Smooth muscle cell (in vitro differentiated cells): ENCODE data around the gene TBX5. TPM values are rescaled to one million over a fixed set of nuclear protein-coding genes. Genes with fewer than 3 reads are reported as not detected.
A peak's percentile ranks its signal among the peaks of the same experiment; 100 is the strongest.

ENCODE experiments used
- DNase-seq: peaks from one replicate; lab custom pipeline; 2025; ENCODE audit not compliant: unreplicated experiment; lab: John Stamatoyannopoulos, UW
- H2AFZ ChIP-seq: fragments of 200-600 bp; sonication (generic); 2 replicates; pipeline ENCODE4 v1.6.0; 2016; ENCODE audit warnings: antibody characterized with exemption, low read depth, mild to moderate bottlenecking
- H3F3A ChIP-seq: fragments of 200-600 bp; sonication (generic); 2 replicates; pipeline ENCODE4 v1.6.0; 2017; ENCODE audit warnings: antibody characterized with exemption, low read depth
- H3K27ac ChIP-seq: fragments of 200-600 bp; sonication (generic); 2 replicates; pipeline ENCODE4 v1.5.1; 2016; ENCODE audit warnings: low read depth, mild to moderate bottlenecking
- H3K27me3 ChIP-seq: fragments of 200-600 bp; sonication (generic); 2 replicates; pipeline ENCODE4 v1.6.1; 2016; ENCODE audit warnings: low read depth, mild to moderate bottlenecking
- H3K36me3 ChIP-seq: fragments of 200-600 bp; sonication (generic); 2 replicates; pipeline ENCODE4 v1.5.1; 2016; ENCODE audit warnings: low read depth
- H3K4me1 ChIP-seq: fragments of 200-600 bp; sonication (generic); 2 replicates; pipeline ENCODE4 v1.5.1; 2016; ENCODE audit warnings: low read depth
- H3K4me2 ChIP-seq: fragments of 200-600 bp; sonication (generic); 2 replicates; pipeline ENCODE4 v1.6.0; 2016; ENCODE audit warnings: mild to moderate bottlenecking
- H3K4me3 ChIP-seq: fragments of 200-600 bp; sonication (generic); 2 replicates; pipeline ENCODE4 v1.5.1; 2016; ENCODE audit warnings: mild to moderate bottlenecking
- H3K79me2 ChIP-seq: fragments of 200-600 bp; sonication (generic); 2 replicates; pipeline ENCODE4 v1.6.0; 2016; ENCODE audit warnings: low read depth, mild to moderate bottlenecking
- H3K9ac ChIP-seq: fragments of 200-600 bp; sonication (generic); 2 replicates; pipeline ENCODE4 v1.6.0; 2016; ENCODE audit warnings: low read depth
- H3K9me3 ChIP-seq: fragments of 200-600 bp; sonication (generic); replicated peaks from 2 replicates; pipeline ENCODE4 v1.5.1; 2016; ENCODE audit warnings: low read depth
- H4K20me1 ChIP-seq: fragments of 200-600 bp; sonication (generic); 2 replicates; pipeline ENCODE4 v1.6.0; 2016; ENCODE audit warnings: low read depth
- CTCF ChIP-seq: fragments of 200-600 bp; sonication (generic); IDR thresholded peaks from 2 replicates; pipeline ENCODE4 v1.5.1; 2017; ENCODE audit warnings: borderline replicate concordance, mild to moderate bottlenecking, antibody characterized with exemption; ENCODE audit not compliant: insufficient read depth, poor library complexity, severe bottlenecking
- whole genome bisulfite sequencing: methylation state at CpG from one replicate; pipeline ENCODE4 v1.1.7; 2016; ENCODE audit warnings: low lambda C conversion rate; 5-methylcytosine and 5-hydroxymethylcytosine counted together
- polyA plus RNA-seq: library from polyadenylated mRNA; unstranded; fragments of >200 nt; fragmentation: Nextera tagmentation; extraction: Ambion mirVana; gene quantifications from 2 replicates; pipeline ENCODE4 v1.2.1, GENCODE V29; 2016
- total RNA-seq: library from RNA; depleted of rRNA; stranded (reverse); fragments of >200 nt; gene quantifications from 2 replicates; pipeline ENCODE4 v1.2.3, GENCODE V29; 2014

The TBX5 gene
- total and polyA plus RNA-seq, 2 experiments from 2014 or later = not detected

DNA sequence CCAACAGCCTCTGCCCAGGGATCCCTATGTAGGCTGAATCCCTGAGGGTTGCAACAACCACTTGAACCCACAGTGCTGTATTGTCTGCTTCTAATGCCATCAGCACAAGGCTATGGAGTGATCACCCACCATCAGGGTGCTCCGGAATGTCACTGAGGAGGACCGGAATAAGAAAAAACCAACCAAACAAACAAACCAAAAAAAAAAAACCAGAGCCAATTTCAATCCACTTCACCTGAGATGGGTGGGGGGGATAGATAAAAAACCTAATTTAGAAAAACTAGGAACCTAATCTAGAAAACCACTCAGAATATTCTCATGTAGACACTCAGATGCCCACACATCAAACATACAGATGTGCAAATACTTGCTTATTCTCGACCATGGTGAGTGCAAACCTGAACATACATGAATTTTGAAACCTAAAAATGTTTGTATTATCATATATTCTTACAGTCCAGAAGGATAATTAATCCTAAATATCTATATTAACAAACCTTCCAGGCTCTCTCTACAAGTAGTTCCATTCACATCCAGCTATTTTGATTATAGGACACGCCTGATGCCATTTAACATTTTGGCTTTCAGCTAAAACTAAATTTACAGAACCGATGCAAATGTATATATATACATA lies 3.7 kb downstream of the TBX5 start:
- H3K79me2 ChIP-seq = no peaks in the 10 kb centered on the region
- H3K9me3 ChIP-seq = no peaks in the 10 kb centered on the region
- no peak overlapping the region for H3K4me2 ChIP-seq
- peak overlapping the region; percentile 46 for H3K4me3 ChIP-seq
- H2AFZ ChIP-seq = no peak overlapping the region
- no peak overlapping the region for H3K9ac ChIP-seq
- 40% methylated on average over 5 of the region's 5 CpGs for WGBS
- no peaks in the 10 kb centered on the region for H3F3A ChIP-seq
- DNase-seq = no peak
- peaks cover 100% of the 10 kb centered on the region for H3K27me3 ChIP-seq
- TF ChIP-seq CTCF = no peak
- peaks cover 17% of the 10 kb centered on the region for H3K4me1 ChIP-seq
- H3K36me3 ChIP-seq = no peaks in the 10 kb centered on the region
- no peaks in the 10 kb centered on the region for H4K20me1 ChIP-seq
- no peak overlapping the region for H3K27ac ChIP-seq

DNA sequence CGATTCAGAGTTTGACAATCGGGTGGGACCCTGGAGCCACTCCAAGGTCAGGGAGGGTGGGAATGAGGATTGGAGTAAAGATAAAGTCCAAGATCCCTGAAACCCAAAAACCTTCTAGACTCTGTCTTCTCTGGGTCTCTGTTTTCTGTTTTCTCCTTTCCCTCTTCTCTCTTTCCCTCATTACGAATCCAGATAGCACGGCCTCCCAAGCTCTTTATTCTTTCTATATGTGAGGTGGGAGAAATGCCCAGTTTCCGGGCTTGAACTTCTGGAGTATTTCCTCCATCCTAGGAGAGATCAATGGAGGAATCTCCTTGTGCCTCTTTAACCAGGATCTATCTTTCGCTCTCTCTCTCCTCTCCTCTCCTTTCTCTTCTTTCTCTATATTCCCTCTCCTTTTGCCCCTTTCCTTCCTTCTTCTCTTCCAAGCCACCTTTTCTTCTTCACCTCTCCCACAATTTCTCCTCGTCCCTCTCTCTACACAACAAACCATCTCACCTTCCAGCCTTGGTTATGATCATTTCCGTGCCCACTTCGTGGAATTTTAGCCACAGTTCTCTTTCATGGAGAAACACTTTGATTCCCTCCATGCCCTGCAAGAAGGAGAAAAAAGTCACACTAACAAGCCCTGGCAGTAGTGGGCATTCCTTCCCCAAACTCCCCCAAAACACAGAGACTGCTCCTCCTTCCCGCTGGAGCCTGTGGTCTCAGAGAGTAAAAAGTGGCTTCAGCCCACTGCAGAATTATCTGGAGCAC lies 4.4 kb downstream of the TBX5 start:
- no peak for DNase-seq
- no peaks in the 10 kb centered on the region for H3K79me2 ChIP-seq
- H3F3A ChIP-seq = no peaks in the 10 kb centered on the region
- H3K4me3 ChIP-seq = peak overlapping the region; percentile 46
- H3K4me2 ChIP-seq = no peak overlapping the region
- H3K27ac ChIP-seq = no peak overlapping the region
- TF ChIP-seq CTCF = no peak
- no peaks in the 10 kb centered on the region for H3K36me3 ChIP-seq
- H3K4me1 ChIP-seq = peaks cover 17% of the 10 kb centered on the region
- H3K27me3 ChIP-seq = peaks cover 100% of the 10 kb centered on the region
- H3K9me3 ChIP-seq = no peaks in the 10 kb centered on the region
- no peaks in the 10 kb centered on the region for H4K20me1 ChIP-seq
- 29% methylated on average over 10 of the region's 10 CpGs for WGBS
- H2AFZ ChIP-seq = no peak overlapping the region
- no peak overlapping the region for H3K9ac ChIP-seq

DNA sequence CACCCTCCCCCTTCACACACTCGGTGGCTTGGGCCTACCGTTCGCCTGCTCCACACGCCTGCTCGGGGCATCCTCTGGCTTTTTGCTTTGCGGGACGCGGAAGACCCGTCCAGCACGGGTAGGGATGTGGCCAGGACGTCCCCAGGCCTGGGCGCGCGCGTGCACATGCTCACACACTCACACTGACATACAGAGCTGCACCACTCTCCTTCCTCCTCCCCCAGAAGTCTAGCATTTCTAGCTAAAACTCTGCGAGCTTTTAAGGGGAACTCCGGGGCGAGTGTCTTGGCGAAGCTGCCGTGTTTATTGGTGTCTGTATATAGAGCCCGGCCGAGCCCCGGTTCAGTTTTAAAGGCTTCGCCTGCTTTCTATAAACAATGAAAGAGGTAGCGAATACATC lies 5.0 kb downstream of the TBX5 start:
- H3K27me3 ChIP-seq = peaks cover 100% of the 10 kb centered on the region
- no peak overlapping the region for H2AFZ ChIP-seq

More for the DNA sequence above, 5.0 kb downstream of the TBX5 start:
- no peaks in the 10 kb centered on the region for H3F3A ChIP-seq
- H3K4me1 ChIP-seq = peaks cover 17% of the 10 kb centered on the region
- H3K79me2 ChIP-seq = no peaks in the 10 kb centered on the region
- WGBS = 8% methylated on average over 25 of the region's 25 CpGs
- no peak for TF ChIP-seq CTCF
- H3K4me2 ChIP-seq = peak overlapping the region; percentile 63
- no peak for DNase-seq
- H4K20me1 ChIP-seq = no peaks in the 10 kb centered on the region
- no peak overlapping the region for H3K27ac ChIP-seq
- no peaks in the 10 kb centered on the region for H3K36me3 ChIP-seq
- no peak overlapping the region for H3K9ac ChIP-seq
- H3K4me3 ChIP-seq = peak overlapping the region; percentile 31
- H3K9me3 ChIP-seq = no peaks in the 10 kb centered on the region
